Glomerular visceral epithelial cell (primary cell): ENCODE results near the gene IL4.
"Not testable (repeated sequence)": the region's sequence is repeated elsewhere in the genome, so short reads cannot be mapped to it uniquely, and the experiment has no call there.

Experiments
- DNase-seq: peaks from one replicate; pipeline ENCODE4 v3.0.0-alpha.2; 2016; ENCODE audit errors: extremely low spot score

The IL4 gene

DNA sequence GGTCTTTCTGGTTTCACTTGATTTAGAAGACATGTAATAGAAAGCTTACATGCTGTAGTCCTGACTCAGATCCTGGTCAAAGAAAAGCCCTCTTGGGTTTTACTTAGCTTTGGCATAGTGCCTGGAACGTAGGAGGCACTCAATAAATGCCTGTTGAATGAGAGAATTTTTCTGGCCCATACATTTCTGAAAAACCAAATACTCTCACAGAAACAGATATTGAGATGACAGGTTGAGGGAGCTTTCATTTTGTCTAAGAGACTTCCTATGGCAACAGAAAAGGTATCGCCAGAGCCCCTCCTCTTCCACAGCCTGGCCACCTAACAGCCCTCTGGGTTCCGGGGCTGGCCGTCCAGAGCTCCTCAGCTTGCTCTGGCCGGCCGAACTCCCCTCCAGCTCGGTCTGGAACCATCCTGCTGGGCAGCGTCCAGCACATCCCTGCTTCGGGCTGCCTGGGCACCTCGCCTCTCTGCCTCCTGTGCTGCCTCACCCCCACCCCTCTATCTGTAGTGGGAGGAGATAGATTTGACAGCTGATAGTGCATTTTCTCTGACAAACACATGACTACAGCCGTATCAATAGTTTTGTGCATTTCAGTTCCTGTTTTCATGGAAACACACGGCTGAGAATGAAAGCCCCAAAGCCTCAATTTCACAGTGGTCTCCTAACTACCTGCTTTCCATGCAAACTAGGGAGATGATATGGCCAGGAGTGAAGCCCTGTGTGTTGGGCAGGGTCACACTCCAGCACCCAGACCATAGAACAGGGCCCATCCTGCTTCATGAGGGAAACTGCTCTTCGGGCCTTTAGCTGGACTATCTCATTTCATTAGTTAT lies 1.1 kb downstream of the IL4 start:
- DNase-seq: peak; percentile 89

DNA sequence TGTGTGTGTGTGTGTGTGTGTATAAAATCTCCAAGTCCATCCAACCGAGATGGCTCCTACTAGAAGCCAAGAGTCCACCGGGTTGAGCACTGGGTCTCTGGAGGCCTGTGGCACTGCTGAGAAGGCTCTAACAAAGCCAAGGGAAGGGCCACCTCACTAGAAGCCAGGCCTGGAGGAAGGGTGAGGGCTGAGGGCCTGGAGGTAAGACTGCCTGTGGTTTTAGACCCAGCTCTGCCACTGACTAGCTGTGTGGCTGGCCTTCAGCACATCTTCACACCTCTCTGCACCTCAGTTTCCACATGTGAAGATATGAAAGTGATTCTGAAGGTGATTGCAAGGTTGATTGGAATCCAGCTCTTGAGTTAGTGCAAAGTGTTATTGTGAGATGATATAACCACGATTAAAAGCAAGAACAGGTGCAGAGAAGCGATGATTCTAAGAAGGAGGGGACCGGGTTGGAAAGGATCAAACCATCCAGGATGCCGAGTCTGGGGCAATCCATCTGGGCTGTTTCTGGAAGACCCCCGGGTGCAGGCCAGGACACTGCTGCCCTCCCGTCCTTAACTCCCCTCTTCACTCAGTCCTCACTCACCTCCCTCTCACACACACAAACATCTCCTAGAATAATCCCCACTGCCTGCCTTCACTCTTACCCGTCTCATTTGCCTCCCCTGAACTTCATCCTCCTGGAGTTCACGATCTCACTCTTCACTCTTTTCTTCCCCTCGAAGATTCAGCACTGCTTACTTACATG lies 2.3 kb downstream of the IL4 start:
- DNase-seq: no peak

DNA sequence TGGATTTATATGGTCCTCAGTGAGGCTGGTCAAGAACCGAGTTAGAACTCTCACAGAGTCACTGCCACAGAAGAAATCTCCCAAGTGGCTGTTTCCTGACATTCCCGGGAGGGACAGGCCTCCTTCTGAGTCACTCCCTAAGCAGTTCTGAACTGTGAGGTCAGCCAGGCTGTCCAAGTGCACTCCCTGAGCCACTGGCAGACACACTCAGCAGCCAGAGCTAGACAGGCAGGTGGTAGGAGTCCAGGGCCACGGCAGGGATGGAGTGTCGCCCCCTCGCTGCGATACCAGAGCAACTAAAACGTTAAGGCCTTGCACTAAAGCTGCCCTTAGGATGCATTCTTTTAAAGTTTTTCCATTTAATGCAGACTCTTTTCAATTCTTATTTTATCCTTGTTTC lies 3.4 kb downstream of the IL4 start:
- peak; percentile 92 for DNase-seq

DNA sequence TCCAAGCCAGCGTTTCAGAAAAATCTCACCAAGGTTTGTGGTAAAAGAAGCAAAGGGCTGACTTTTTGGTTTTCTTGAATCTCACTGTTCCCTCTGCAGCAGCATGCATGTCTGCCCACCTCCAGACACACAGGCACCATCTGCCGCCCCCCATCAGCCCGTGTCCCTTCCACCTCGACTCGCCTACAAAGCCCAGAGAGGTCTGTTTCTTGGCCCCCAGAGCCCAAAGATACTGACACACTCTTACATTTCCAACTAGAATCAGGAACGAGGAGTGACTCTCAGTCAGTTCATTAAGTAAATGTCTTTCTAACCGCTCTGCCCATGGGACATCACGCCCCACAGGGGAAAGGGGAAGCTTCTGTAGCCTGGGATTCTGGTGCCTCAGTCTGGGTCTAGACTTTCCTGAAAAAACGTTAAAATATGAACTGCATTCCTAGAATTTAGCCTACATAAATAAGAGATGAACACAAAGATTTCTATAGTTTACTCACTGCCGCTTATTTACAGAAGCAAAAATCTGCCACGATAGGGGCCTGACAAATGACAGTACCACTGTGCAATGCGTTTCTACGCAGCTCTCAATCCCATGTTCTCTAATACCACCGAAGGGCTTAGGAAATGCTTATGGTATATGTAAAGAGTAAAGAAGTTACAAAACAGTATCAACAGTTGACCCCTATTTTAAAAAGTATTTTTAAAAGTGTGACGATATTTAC lies 4.1 kb downstream of the IL4 start:
- no peak for DNase-seq

DNA sequence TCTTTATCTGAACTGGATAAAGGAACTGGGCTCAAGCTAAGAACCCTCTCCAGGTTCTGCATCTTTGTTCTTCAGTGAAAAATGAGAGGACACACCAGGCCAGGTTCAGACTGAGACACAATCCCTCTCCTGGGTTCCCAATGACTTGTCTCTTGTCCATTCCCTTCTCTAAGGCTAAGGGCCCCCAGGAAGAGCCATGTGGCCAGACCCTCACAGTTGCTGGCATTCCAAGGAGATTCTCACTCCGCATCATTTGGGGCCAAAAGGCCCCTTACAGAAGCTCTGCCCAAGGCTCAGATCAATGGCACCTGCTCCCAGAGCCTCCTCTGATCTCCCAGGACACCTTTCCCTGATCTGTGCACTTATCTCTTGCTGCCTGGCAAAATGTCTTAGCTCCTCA lies 4.9 kb downstream of the IL4 start:
- no peak for DNase-seq

DNA sequence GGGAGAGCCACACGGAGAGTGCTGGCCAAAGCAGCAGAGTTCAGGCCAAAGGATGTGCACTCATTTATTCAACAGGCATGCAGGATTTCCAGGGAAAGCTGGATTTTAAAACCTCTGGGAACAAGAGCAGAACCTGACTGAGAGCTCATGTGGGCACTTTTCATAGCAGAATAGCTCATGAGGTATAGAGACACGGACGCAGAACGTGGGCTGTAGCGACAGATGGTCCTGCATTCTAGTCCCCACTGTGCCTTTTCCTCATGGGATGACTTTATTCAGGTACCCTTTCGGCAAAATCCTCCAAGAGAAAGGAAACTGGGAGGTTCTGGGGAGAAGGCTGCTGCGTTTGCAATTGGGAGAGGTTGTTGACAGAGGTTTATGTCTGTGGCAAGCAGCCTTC lies 5.4 kb downstream of the IL4 start:
- no peak for DNase-seq

DNA sequence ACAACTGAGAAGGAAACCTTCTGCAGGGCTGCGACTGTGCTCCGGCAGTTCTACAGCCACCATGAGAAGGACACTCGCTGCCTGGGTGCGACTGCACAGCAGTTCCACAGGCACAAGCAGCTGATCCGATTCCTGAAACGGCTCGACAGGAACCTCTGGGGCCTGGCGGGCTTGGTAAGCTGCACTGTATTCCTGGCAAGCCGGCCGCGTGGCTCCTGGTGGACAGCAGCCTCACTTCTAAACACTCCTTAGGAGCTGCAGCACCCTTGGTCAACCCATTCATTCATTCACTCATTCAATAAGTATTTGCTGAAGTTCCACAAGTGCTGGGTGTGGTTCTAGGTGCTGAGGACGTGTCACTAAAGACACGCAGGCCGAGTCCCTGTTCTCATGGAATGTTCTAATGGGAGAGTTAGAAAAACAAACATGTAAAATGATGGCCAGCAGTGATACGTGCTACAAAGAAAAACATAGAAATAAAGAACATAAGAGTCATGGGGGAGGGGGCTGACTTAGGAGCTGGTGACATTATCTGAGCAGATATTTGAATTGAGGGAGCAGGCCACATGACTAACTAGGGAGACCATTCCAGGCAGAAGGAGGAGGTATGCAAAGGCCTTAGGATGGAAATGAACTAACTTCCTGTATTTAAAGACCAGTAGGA lies 6.1 kb downstream of the IL4 start:
- no peak for DNase-seq

DNA sequence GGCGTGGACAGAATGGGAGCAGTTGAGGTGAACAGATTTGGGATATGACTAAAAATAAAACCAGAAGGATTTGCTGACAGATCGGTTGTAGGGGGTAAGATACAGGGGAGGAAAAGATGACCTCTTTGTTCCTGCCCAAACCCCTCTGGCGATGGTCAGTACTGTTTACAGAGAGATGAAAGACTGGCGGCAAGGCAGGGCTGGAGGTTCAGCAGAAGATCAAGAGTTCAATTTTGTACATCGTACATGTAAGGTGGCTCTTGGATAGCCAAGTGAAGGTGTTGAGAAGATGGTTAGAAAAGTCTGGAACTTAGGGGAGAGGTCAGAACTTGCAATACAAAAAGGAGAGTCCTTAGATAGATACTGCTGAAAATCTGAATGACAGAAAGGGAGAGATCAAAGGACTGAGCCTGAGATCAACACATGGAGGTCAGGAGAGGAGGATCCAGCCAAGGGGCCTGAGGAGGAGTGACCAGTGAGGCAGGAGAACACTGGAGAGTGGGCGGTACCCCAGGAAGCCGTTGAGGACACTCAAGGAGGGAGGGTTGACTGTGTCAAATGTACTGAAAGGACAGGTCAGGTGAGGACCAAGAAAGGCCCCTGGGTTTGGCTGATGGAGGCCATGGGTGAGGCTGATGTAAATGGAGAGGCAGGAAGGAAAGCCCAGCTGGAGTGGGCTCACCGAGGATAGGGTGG lies 7.1 kb downstream of the IL4 start:
- DNase-seq: no peak

DNA sequence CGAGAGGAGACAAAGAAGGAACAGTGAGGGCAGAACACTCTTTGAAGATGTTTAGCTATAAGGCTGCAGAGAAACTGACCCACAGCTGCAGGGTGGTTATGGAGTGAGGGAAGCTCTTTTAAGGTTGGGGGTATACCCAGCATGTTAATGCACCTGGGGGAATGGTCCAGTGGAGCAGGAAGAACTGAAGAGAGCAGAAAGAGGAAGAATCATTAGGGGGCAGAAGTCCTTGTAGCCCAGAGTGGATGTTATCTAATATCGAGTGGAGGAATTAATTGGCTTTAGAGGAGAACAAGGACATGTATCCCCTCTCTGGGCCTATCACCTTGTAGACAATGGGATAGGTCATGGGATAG lies 7.7 kb downstream of the IL4 start:
- no peak for DNase-seq

DNA sequence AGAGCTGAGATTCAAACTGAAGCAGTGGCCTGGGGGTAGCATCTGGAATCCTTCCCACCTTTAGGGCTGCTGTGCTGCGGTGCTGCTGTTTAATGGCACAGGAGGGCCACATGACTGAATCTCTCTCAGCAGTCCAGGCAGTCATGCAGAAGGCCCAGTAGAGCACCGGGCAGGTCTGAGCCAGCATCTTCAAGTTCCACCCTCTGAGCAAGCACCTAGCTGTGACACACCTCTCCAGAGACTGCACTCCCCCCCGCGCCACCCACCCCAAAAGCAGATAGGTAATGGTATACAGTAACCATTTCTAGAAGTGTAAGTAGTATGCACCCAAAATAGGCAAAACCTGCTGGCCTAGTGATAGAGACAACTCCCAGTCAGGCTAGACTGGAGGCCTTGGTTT lies 8.2 kb downstream of the IL4 start:
- no peak for DNase-seq

DNA sequence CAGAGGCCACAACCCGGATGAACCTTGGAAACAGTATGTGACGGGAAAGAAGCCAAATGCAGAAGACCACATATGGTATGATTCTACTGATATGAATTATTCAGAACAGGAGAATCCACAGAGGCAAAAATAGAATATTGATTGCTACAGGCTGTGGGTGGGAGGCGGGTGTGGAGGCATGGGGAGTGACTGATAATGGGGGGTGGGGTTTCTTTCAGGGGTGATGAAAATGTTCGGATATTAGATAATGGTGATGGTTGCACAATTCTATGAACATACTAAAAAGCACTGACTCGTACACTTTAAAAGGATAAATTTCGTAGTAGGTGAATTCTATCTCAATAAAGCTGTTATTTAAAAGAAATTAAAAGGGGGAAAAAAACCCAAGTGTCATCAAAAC lies 10.7 kb downstream of the IL4 start:
- no peak for DNase-seq

DNA sequence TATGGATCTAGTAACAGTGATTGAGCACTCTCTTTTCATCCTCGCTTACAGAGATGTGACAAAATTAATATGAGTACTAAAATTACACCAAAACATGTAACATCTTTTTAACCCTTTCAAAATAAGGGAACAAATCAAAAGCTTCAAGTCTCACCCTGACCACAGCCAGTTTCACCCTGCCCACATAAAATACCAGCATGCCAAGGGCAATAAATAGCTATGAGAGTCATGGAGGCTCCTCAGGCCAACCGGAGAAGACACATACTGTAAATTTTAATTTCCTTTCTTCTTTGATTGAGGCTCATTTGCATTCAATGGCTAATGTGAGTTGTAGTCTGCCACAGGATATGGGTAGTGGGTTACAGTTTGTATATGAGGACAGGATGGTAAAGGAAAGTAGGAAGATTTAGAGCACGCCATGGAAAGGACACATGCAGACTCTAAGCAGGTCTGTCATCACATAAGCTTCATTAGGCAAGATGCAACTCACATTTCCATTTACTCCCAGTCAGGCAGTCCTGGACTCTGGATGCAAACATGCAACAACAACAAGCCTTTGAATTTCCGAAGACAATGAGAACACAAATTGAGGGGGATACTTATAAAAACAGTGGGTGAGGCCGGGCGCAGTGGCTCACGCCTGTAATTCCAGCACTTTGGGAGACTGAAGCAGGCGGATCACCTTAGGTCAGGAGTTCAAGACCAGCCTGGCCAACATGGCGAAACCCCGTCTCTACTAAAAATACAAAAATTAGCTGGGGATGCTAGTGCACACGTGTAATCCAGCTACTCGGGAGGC lies 11.3 kb downstream of the IL4 start:
- no peak for DNase-seq

DNA sequence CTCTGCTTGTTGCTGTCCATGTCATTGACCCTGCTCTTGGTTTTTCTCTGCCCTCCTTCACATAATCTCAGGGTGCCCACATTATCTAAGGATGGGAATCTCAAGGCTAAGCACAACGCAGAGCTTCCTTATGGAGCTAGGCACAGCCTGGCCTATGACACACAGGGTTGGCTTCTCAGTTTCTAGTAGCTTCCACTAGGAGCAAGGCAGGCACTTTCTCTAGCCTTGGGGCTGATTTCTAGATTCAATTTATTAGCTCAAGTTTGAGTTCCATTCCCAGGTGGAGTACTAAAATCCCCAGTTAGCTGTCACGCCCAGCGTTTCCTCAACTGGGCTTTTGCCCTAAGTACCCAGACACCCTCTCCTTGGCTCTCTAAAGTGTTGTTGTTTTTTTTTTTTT lies 12.4 kb downstream of the IL4 start:
- no peak for DNase-seq

DNA sequence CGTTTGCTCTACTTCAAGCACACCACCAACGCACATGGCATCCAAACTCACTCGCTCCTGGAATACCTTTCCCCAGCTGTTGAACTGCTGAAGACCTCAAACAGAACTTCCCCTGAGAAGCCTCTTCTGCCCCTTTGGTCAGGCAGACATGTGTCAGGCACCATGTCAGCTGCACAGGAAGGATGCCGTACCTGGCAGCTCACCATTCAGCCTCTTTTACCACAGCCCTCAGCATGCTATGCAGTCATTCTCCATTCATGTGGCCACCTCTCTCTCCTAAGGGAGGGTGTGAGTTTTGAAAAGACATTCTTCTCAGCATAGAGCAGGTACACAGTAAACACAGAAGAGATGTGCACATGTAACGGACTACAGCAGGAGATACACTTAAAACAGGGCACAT lies 14.2 kb downstream of the IL4 start:
- DNase-seq: no peak

DNA sequence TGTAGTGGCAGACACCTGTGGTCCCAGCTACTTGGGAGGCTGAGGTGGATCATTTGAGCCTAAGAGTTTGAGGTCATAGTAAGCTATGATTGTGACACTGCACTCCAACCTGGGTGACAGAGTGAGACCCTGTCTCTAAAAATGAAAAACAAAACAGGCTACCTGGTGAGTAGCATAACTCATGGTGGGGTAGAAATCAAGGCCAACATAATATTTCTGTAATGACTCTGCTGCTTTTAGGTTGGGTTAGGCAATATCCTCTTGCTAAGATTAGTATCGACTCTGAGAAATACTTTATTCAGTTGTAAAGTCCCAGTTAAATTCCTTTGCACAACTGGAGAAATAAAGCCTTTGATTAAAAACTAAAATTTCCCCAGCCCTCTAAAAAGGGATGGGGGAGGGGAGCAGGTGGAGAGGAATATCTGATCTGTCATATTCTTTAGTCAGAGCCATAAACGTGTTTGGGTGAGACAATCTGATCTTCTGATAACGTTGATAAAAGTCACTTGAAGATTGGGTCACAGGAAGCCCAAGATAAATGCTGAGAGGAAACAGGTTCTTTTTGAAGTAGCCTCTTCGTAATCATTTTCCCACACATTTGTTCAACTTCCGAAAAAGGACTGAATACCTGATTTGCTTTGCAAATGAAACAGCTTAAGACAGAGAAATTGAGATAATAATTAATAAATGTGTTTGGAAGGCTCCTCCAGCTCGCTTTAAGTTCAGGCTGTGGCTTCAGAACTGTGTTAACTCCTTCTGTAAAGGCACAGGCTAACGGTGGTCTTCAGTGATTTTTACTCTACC lies 14.9 kb downstream of the IL4 start:
- DNase-seq: no peak

DNA sequence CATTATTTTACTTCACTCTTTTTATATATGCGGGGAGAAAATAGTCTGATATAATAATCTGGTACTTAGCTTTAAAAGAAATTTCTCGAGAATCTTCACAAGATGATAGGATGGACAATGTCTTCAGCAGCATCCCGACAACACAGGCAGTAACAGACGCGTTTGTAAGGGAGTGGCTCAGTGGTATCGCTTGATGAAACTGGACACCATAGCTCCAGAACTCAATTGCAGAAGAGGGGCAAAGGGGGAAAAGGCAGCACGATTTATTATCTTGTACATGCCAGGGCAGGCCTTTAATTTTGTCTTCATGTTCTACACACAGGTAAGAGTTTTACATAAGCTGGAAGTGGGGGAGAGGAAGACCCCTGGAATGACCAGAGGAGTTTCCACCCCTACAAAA lies 15.7 kb downstream of the IL4 start:
- no peak for DNase-seq

DNA sequence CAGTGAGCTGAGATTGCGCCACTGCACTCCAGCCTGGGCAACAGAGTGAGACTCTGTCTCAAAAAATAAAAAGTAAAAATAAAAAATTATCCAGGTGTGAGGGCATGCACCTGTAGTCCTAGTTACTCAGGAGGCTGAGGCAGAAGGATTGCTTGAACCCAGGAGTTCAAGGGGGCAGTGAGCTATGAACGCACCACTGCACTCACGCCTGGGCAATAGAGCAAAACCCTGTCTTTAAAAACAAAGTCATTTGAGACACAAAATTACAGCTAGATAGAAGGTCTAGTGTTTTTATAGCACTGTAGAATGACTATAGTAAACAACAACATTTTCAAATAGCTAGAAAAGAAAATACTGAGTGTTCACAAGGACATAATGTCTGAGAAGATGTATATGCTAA lies 16.4 kb downstream of the IL4 start:
- DNase-seq: no peak

DNA sequence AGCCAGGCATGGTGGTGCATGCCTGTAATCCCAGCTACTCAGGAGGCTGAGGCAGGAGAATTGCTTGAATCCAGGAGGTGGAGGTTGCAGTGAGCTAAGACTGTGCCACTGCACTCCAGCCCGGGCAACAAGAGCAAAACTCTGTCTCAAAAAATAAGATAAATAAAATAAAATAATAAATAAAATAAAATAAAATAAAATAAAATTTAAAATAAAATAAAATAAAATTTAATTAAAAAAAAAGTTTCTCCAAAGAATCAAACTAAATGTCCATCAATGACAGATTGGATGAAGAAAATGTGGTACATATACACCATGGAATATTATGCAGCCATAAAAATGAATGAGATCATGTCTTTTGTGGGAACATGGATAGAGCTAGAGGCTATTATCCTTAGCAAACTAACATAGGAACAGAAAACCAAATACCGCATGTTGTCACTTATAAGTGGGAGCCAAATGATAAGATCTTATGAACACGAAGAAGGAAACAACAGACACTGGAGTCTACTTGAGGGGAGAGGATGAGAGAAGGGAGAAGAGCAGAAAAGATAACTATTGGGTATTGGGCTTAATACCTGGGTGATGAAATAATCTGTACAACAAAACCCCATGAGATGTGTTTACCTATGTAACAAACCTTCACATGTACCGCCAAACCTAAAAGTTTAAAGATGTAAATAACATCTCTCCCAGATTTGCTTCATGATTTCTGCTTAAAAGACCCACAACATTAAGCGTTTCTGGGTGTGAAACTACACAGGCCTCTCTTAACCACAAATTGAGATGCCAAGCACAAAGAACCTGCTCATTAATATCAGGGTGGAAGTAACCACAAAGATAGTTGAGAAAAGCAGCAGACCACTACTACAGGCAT lies 18.2 kb downstream of the IL4 start:
- DNase-seq: not testable (repeated sequence)

DNA sequence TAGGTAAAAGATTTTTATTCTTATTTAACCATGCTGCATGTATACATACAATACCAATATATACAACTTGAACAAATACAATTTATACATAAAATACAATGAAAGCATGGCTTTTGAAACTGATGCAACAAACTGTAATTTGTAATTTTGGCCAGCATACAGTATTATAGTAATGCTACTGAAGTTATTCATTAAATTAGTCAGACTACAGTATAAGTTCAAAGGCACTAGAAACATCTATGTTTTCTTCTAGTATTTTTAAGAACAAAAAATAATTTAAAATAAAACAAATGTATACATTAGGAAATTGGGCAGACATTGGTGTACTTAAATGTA lies 18.8 kb downstream of the IL4 start:
- no peak for DNase-seq
